ENCODE data around the gene ZNF785. TPM values are rescaled to one million over a fixed set of nuclear protein-coding genes. Genes with fewer than 3 reads are reported as not detected.

The ZNF785 gene
- total and polyA plus RNA-seq, 2 of the 13 experiments (the other 11 are each of a cell fraction or from before 2014, with no cell fraction given): 0.01 TPM; not detected in 1

DNA sequence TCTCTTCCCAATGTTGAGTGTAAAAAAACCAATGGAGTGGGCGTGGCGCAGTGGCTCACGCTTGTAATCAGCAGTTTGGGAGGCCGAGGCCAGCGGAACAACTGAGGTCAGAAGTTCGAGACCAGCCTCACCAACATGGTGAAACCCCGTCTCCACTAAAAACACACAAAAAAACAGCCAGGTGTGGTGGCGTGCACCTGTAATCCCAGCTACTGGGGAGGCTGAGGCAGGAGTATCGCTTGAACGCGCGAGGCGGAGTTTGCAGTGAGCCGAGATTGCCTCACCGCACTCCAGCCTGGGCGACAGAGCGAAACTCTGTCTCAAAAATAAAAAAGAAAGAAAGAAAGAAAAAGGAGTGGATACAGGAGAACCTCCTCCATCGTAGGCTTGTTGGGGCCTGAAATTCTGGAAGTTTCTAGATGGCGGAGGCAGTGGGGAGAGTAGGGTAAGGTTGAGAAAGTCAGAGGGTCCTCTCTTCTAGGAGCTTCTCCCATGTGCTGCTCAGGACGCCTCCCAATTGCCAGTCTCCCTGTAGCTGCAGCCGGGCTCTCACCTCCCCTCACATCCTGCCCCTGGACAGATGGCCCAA is 26.6 kb downstream of the ZNF785 start (continued):
- TF ChIP-seq, protein P1, sequence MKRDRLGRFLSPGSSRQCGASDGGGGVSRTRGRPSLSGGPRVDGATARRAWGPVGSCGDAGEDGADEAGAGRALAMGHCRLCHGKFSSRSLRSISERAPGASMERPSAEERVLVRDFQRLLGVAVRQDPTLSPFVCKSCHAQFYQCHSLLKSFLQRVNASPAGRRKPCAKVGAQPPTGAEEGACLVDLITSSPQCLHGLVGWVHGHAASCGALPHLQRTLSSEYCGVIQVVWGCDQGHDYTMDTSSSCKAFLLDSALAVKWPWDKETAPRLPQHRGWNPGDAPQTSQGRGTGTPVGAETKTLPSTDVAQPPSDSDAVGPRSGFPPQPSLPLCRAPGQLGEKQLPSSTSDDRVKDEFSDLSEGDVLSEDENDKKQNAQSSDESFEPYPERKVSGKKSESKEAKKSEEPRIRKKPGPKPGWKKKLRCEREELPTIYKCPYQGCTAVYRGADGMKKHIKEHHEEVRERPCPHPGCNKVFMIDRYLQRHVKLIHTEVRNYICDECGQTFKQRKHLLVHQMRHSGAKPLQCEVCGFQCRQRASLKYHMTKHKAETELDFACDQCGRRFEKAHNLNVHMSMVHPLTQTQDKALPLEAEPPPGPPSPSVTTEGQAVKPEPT (CRISPR knock-in tag; IDR thresholded peaks at IDR 0.05; ENCODE audit: low read depth): no peak
- TF ChIP-seq MTF2 (CRISPR knock-in tag; IDR thresholded peaks at IDR 0.05; ENCODE audit: borderline replicate concordance): no peak
- no peak for TF ChIP-seq TCF12 (IDR thresholded peaks at IDR 0.05)
- TF ChIP-seq TCF12 (CRISPR knock-in tag; IDR thresholded peaks at IDR 0.05): no peak
- TF ChIP-seq, protein P2, sequence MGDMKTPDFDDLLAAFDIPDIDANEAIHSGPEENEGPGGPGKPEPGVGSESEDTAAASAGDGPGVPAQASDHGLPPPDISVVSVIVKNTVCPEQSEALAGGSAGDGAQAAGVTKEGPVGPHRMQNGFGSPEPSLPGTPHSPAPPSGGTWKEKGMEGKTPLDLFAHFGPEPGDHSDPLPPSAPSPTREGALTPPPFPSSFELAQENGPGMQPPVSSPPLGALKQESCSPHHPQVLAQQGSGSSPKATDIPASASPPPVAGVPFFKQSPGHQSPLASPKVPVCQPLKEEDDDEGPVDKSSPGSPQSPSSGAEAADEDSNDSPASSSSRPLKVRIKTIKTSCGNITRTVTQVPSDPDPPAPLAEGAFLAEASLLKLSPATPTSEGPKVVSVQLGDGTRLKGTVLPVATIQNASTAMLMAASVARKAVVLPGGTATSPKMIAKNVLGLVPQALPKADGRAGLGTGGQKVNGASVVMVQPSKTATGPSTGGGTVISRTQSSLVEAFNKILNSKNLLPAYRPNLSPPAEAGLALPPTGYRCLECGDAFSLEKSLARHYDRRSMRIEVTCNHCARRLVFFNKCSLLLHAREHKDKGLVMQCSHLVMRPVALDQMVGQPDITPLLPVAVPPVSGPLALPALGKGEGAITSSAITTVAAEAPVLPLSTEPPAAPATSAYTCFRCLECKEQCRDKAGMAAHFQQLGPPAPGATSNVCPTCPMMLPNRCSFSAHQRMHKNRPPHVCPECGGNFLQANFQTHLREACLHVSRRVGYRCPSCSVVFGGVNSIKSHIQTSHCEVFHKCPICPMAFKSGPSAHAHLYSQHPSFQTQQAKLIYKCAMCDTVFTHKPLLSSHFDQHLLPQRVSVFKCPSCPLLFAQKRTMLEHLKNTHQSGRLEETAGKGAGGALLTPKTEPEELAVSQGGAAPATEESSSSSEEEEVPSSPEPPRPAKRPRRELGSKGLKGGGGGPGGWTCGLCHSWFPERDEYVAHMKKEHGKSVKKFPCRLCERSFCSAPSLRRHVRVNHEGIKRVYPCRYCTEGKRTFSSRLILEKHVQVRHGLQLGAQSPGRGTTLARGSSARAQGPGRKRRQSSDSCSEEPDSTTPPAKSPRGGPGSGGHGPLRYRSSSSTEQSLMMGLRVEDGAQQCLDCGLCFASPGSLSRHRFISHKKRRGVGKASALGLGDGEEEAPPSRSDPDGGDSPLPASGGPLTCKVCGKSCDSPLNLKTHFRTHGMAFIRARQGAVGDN (CRISPR knock-in tag; IDR thresholded peaks at IDR 0.05): no peak
- TF ChIP-seq, protein P3, sequence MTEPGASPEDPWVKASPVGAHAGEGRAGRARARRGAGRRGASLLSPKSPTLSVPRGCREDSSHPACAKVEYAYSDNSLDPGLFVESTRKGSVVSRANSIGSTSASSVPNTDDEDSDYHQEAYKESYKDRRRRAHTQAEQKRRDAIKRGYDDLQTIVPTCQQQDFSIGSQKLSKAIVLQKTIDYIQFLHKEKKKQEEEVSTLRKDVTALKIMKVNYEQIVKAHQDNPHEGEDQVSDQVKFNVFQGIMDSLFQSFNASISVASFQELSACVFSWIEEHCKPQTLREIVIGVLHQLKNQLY (CRISPR knock-in tag; IDR thresholded peaks at IDR 0.05): no peak
- no peak for TF ChIP-seq MBNL3 (CRISPR knock-in tag; conservative IDR thresholded peaks at IDR 0.05)
- TF ChIP-seq ERF (CRISPR knock-in tag; IDR thresholded peaks at IDR 0.05): no peak
- TF ChIP-seq ZNF292 (CRISPR knock-in tag; IDR thresholded peaks at IDR 0.05; ENCODE audit: borderline replicate concordance, low read depth): peak; percentile 68; the same call in 1 of the 2 replicates
- TF ChIP-seq, protein P4, sequence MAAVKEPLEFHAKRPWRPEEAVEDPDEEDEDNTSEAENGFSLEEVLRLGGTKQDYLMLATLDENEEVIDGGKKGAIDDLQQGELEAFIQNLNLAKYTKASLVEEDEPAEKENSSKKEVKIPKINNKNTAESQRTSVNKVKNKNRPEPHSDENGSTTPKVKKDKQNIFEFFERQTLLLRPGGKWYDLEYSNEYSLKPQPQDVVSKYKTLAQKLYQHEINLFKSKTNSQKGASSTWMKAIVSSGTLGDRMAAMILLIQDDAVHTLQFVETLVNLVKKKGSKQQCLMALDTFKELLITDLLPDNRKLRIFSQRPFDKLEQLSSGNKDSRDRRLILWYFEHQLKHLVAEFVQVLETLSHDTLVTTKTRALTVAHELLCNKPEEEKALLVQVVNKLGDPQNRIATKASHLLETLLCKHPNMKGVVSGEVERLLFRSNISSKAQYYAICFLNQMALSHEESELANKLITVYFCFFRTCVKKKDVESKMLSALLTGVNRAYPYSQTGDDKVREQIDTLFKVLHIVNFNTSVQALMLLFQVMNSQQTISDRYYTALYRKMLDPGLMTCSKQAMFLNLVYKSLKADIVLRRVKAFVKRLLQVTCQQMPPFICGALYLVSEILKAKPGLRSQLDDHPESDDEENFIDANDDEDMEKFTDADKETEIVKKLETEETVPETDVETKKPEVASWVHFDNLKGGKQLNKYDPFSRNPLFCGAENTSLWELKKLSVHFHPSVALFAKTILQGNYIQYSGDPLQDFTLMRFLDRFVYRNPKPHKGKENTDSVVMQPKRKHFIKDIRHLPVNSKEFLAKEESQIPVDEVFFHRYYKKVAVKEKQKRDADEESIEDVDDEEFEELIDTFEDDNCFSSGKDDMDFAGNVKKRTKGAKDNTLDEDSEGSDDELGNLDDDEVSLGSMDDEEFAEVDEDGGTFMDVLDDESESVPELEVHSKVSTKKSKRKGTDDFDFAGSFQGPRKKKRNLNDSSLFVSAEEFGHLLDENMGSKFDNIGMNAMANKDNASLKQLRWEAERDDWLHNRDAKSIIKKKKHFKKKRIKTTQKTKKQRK (IDR thresholded peaks at IDR 0.05; ENCODE audit: low read length): no peak
- no peak for TF ChIP-seq POLR2AphosphoS5 (IDR thresholded peaks at IDR 0.05; ENCODE audit: low read depth, low read length)
- TF ChIP-seq TBX3 (IDR thresholded peaks at IDR 0.05; ENCODE audit: borderline replicate concordance): no peak
- no peak for TF ChIP-seq MXD4 (CRISPR knock-in tag; IDR thresholded peaks at IDR 0.05)
- no peak for TF ChIP-seq CENPT (CRISPR knock-in tag; IDR thresholded peaks at IDR 0.05; ENCODE audit: low read depth)
- no peak for TF ChIP-seq YEATS4 (CRISPR knock-in tag; IDR thresholded peaks at IDR 0.05; ENCODE audit: borderline replicate concordance)
- TF ChIP-seq HOXA7 (CRISPR knock-in tag; IDR thresholded peaks at IDR 0.05): no peak
- TF ChIP-seq ADNP (CRISPR knock-in tag; IDR thresholded peaks at IDR 0.05): peak; percentile 98
- no peak for TF ChIP-seq ZNF33B (CRISPR knock-in tag; IDR thresholded peaks at IDR 0.05)
- TF ChIP-seq SRSF4 (IDR thresholded peaks at IDR 0.05; ENCODE audit: low read depth, low read length, poor library complexity, severe bottlenecking): no peak
- TF ChIP-seq MIER3 (CRISPR knock-in tag; IDR thresholded peaks at IDR 0.05; ENCODE audit: borderline replicate concordance): peak; percentile 55
